ENCODE data around the gene ABCG4. TPM values are rescaled to one million over a fixed set of nuclear protein-coding genes. Genes with fewer than 3 reads are reported as not detected.
"Not testable (repeated sequence)": the region's sequence is repeated elsewhere in the genome, so short reads cannot be mapped to it uniquely, and the experiment has no call there.

Gene ABCG4
- total RNA-seq, 1 donor from 2014 or later: under 0.01 TPM

GRCh38 chr11:119126675-119127268 is 22.1 kb upstream of the ABCG4 start:
- peaks cover 21% of the 10 kb centered on the region for H3K36me3 ChIP-seq (ENCODE audit: control insufficient read depth, insufficient read depth, low read length)
- no peak for FAIRE-seq
- no peak overlapping the region for H3K4me3 ChIP-seq (ENCODE audit: low read depth, low read length)
- no peaks in the 10 kb centered on the region for H3K27me3 ChIP-seq (ENCODE audit: control insufficient read depth, insufficient read depth, low read length)
- no peak for TF ChIP-seq CTCF (IDR thresholded peaks at IDR 0.05; ENCODE audit: insufficient read depth, low read length, severe bottlenecking)
- DNase-seq (ENCODE audit: low read depth): no peak

GRCh38 chr11:119130662-119131061 is 18.2 kb upstream of the ABCG4 start:
- TF ChIP-seq CTCF (IDR thresholded peaks at IDR 0.05; ENCODE audit: insufficient read depth, low read length, severe bottlenecking): no peak
- Histone ChIP-seq H3K4me3 (ENCODE audit: low read depth, low read length) (no peak overlapping the region), H3K36me3 (ENCODE audit: control insufficient read depth, insufficient read depth, low read length) (peaks cover 35% of the 10 kb centered on the region), H3K27me3 (ENCODE audit: control insufficient read depth, insufficient read depth, low read length) (no peaks in the 10 kb centered on the region)
- FAIRE-seq: no peak
- DNase-seq (ENCODE audit: low read depth): no peak

GRCh38 chr11:119134389-119134978 is 14.4 kb upstream of the ABCG4 start:
- Histone ChIP-seq H3K4me3 (ENCODE audit: low read depth, low read length) (no peak overlapping the region), H3K27me3 (ENCODE audit: control insufficient read depth, insufficient read depth, low read length) (no peaks in the 10 kb centered on the region), H3K36me3 (ENCODE audit: control insufficient read depth, insufficient read depth, low read length) (peaks cover 30% of the 10 kb centered on the region)
- no peak for FAIRE-seq
- DNase-seq (ENCODE audit: low read depth): no peak
- peak; percentile 73 for TF ChIP-seq CTCF (IDR thresholded peaks at IDR 0.05; ENCODE audit: insufficient read depth, low read length, severe bottlenecking)

GRCh38 chr11:119139276-119139675 is 9.6 kb upstream of the ABCG4 start:
- H3K27me3 ChIP-seq (ENCODE audit: control insufficient read depth, insufficient read depth, low read length); FAIRE-seq; DNase-seq (ENCODE audit: low read depth); H3K4me3 ChIP-seq (ENCODE audit: low read depth, low read length); H3K36me3 ChIP-seq (ENCODE audit: control insufficient read depth, insufficient read depth, low read length): not testable (repeated sequence)

GRCh38 chr11:119144825-119145486 is 3.9 kb upstream of the ABCG4 start:
- DNase-seq (ENCODE audit: low read depth): peak; percentile 69
- Histone ChIP-seq H3K27me3 (ENCODE audit: control insufficient read depth, insufficient read depth, low read length) (peaks cover 5% of the 10 kb centered on the region), H3K36me3 (ENCODE audit: control insufficient read depth, insufficient read depth, low read length) (no peaks in the 10 kb centered on the region), H3K4me3 (ENCODE audit: low read depth, low read length) (no peak overlapping the region)
- peak; percentile 63 for TF ChIP-seq CTCF (IDR thresholded peaks at IDR 0.05; ENCODE audit: insufficient read depth, low read length, severe bottlenecking)
- no peak for FAIRE-seq

- Histone ChIP-seq H3K4me3 (ENCODE audit: low read depth, low read length) (no peak overlapping the region), H3K36me3 (ENCODE audit: control insufficient read depth, insufficient read depth, low read length) (no peaks in the 10 kb centered on the region), H3K27me3 (ENCODE audit: control insufficient read depth, insufficient read depth, low read length) (peaks cover 11% of the 10 kb centered on the region)
- DNase-seq (ENCODE audit: low read depth): no peak
- no peak for TF ChIP-seq CTCF (IDR thresholded peaks at IDR 0.05; ENCODE audit: insufficient read depth, low read length, severe bottlenecking)
- FAIRE-seq: no peak
Measured at GRCh38 chr11:119145551-119145950, 3.3 kb upstream of the ABCG4 start.
